ENCODE data around the gene UBAC1.
A peak's percentile ranks its signal among the peaks of the same experiment; 100 is the strongest.

The UBAC1 gene

GRCh38 chr9:135886147-135886981, 74.8 kb downstream of the UBAC1 start:
- no peak for TF ChIP-seq TSHZ2 (CRISPR knock-in tag; IDR thresholded peaks at IDR 0.05)
- no peak for ATAC-seq

GRCh38 chr9:135885100-135885853, 75.9 kb downstream of the UBAC1 start:
- peak; percentile 48 for ATAC-seq
- no peak for TF ChIP-seq ZC3H10 (CRISPR knock-in tag; IDR thresholded peaks at IDR 0.05)
- TF ChIP-seq OSR1 (CRISPR knock-in tag; IDR thresholded peaks at IDR 0.05), result no peak
- no peak for TF ChIP-seq ARNTL (CRISPR knock-in tag; IDR thresholded peaks at IDR 0.05; ENCODE audit: borderline replicate concordance, low read depth)
- no peak for TF ChIP-seq TOX (CRISPR knock-in tag; IDR thresholded peaks at IDR 0.05; ENCODE audit: borderline replicate concordance)
- no peak for TF ChIP-seq ZNF8 (CRISPR knock-in tag; IDR thresholded peaks at IDR 0.05)
- TF ChIP-seq SNAI2 (CRISPR knock-in tag; IDR thresholded peaks at IDR 0.05), result no peak
- no peak for TF ChIP-seq CSRNP3 (CRISPR knock-in tag; IDR thresholded peaks at IDR 0.05)
- no peak for TF ChIP-seq CSDC2 (CRISPR knock-in tag; IDR thresholded peaks at IDR 0.05)
- no peak for TF ChIP-seq CREB5 (CRISPR knock-in tag; IDR thresholded peaks at IDR 0.05; ENCODE audit: low read depth)
- no peak for TF ChIP-seq PPARA (CRISPR knock-in tag; IDR thresholded peaks at IDR 0.05; ENCODE audit: borderline replicate concordance)
- no peak for TF ChIP-seq POU6F1 (CRISPR knock-in tag; IDR thresholded peaks at IDR 0.05; ENCODE audit: borderline replicate concordance, low read depth)
- no peak for TF ChIP-seq ZNF70 (CRISPR knock-in tag; IDR thresholded peaks at IDR 0.05)

GRCh38 chr9:135884328-135885035, 76.7 kb downstream of the UBAC1 start:
- ATAC-seq, result peak; percentile 36
- TF ChIP-seq TSHZ2 (CRISPR knock-in tag; IDR thresholded peaks at IDR 0.05) (no peak), ISL1 (CRISPR knock-in tag; IDR thresholded peaks at IDR 0.05) (no peak), PATZ1 (CRISPR knock-in tag; IDR thresholded peaks at IDR 0.05; ENCODE audit: borderline replicate concordance) (no peak)

Measured in SK-N-SH treated with all-trans-retinoic acid at 6 μM for 48 hours (cell line).